Measurements from ENCODE around the gene ITPKB.
"Not testable (repeated sequence)": the region's sequence is repeated elsewhere in the genome, so short reads cannot be mapped to it uniquely, and the experiment has no call there.

ITPKB gene

GRCh38 chr1:226730071-226730470 lies 9.0 kb downstream of the ITPKB start:
- no peak for DNase-seq

- DNase-seq: no peak
Observed at GRCh38 chr1:226728448-226728847, 10.6 kb downstream of the ITPKB start.

GRCh38 chr1:226725897-226726267 lies 13.2 kb downstream of the ITPKB start:
- DNase-seq: no peak

- DNase-seq: peak; percentile 85
Observed at GRCh38 chr1:226723657-226724532, 15.2 kb downstream of the ITPKB start.

- DNase-seq: peak; percentile 26
Observed at GRCh38 chr1:226722901-226723656, 16.0 kb downstream of the ITPKB start.

GRCh38 chr1:226722240-226722900 lies 16.7 kb downstream of the ITPKB start:
- DNase-seq: peak; percentile 64

GRCh38 chr1:226720574-226720973 lies 18.5 kb downstream of the ITPKB start:
- not testable (repeated sequence) for DNase-seq

GRCh38 chr1:226719596-226720387 lies 19.3 kb downstream of the ITPKB start:
- DNase-seq: no peak

GRCh38 chr1:226717256-226717909 lies 21.7 kb downstream of the ITPKB start:
- no peak for DNase-seq

- DNase-seq: no peak
Observed at GRCh38 chr1:226716577-226716976, 22.5 kb downstream of the ITPKB start.

GRCh38 chr1:226714148-226714547 lies 24.9 kb downstream of the ITPKB start:
- no peak for DNase-seq

- DNase-seq: no peak
Observed at GRCh38 chr1:226712742-226713419, 26.2 kb downstream of the ITPKB start.

GRCh38 chr1:226711976-226712741 lies 26.9 kb downstream of the ITPKB start:
- DNase-seq: no peak

GRCh38 chr1:226710501-226710900 lies 28.6 kb downstream of the ITPKB start:
- DNase-seq: no peak

GRCh38 chr1:226709953-226710352 lies 29.1 kb downstream of the ITPKB start:
- DNase-seq: no peak

GRCh38 chr1:226708967-226709396 lies 30.1 kb downstream of the ITPKB start:
- no peak for DNase-seq

GRCh38 chr1:226708342-226708780 lies 30.7 kb downstream of the ITPKB start:
- no peak for DNase-seq

- DNase-seq: no peak
Observed at GRCh38 chr1:226706684-226707083, 32.4 kb downstream of the ITPKB start.

GRCh38 chr1:226704169-226704937 lies 34.7 kb downstream of the ITPKB start:
- no peak for DNase-seq

Measured in NCI-H146 (cell line).